ENCODE results near the gene CMTM4.

- TF ChIP-seq POLR2AphosphoS5 (IDR thresholded peaks at IDR 0.05) (no peak), CTCF (IDR thresholded peaks at IDR 0.05) (no peak)
Observed at GRCh38 chr16:66639091-66639885, 57.3 kb downstream of the CMTM4 start.

Data from gastroesophageal sphincter (tissue), 3 donors.